PC-3 (cell line): Measurements from ENCODE around the gene TSEN2. TPM values are rescaled to one million over a fixed set of nuclear protein-coding genes. Genes with fewer than 3 reads are reported as not detected.

ENCODE experiments used
- ATAC-seq: fragments of 200-7000 bp; cut with Tn5 transposase; 2 replicates; pipeline ENCODE4 v1.9.1; 2020; ENCODE audit warnings: mild to moderate bottlenecking, moderate library complexity
- BruUV-seq: library from RNA; stranded (reverse); fragments of 400-500 nt; replicated peaks from 2 replicates; lab custom pipeline; 2021; lab: Mats Ljungman, UMichigan
- CTCF ChIA-PET: fragments of 300-600 bp; sonication (Branson Sonifier 250); formaldehyde crosslinking; loops from one replicate; lab custom pipeline; 2022; ENCODE audit warnings: antibody characterized with exemption; lab: Charles Lee
- POLR2A ChIA-PET: fragments of 300-600 bp; sonication (Branson Sonifier 250); formaldehyde crosslinking; loops from one replicate; lab custom pipeline; 2022; ENCODE audit warnings: antibody characterized with exemption; ENCODE audit not compliant: unreplicated experiment; lab: Charles Lee
- DNase-seq: peaks from one replicate; pipeline ENCODE4 v3.0.0-alpha.2; 2015
- H2AFZ ChIP-seq: fragments of 300-600 bp; sonication (generic); 2 replicates; pipeline ENCODE4 v1.6.0; 2016; ENCODE audit warnings: antibody characterized with exemption, low read length
- H3F3A ChIP-seq: fragments of 300-600 bp; sonication (generic); one replicate; pipeline ENCODE4 v1.6.0; 2017; ENCODE audit warnings: antibody characterized with exemption, low read length, control low read depth, mild to moderate bottlenecking; ENCODE audit not compliant: unreplicated experiment
- H3K27ac ChIP-seq: fragments of 300-600 bp; sonication (generic); 2 replicates; pipeline ENCODE4 v1.5.1; 2016; ENCODE audit warnings: mild to moderate bottlenecking, low read length
- H3K27me3 ChIP-seq: fragments of 300-600 bp; sonication (generic); 2 replicates; pipeline ENCODE4 v1.6.1; 2016; ENCODE audit warnings: low read length, mixed read lengths
- H3K36me3 ChIP-seq: fragments of 300-600 bp; sonication (generic); 2 replicates; pipeline ENCODE4 v1.6.1; 2016; ENCODE audit warnings: low read depth, mixed run types, low read length, mixed read lengths
- H3K4me1 ChIP-seq: fragments of 300-600 bp; sonication (generic); 2 replicates; pipeline ENCODE4 v1.5.1; 2016; ENCODE audit warnings: low read length; ENCODE audit not compliant: insufficient read depth
- H3K4me2 ChIP-seq: fragments of 300-600 bp; sonication (generic); 2 replicates; pipeline ENCODE4 v1.6.0; 2016; ENCODE audit warnings: low read length
- H3K4me3 ChIP-seq: fragments of 300-600 bp; sonication (generic); 2 replicates; pipeline ENCODE4 v1.5.1; 2016; ENCODE audit warnings: mild to moderate bottlenecking, low read length, mixed read lengths
- H3K79me2 ChIP-seq: fragments of 300-600 bp; sonication (generic); 2 replicates; pipeline ENCODE4 v1.6.1; 2017; ENCODE audit warnings: low read length, mixed read lengths
- H3K9ac ChIP-seq: fragments of 300-600 bp; sonication (generic); 2 replicates; pipeline ENCODE4 v1.6.0; 2016; ENCODE audit warnings: mild to moderate bottlenecking, low read length
- H3K9me2 ChIP-seq: fragments of 300-600 bp; sonication (generic); replicated peaks from 2 replicates; pipeline ENCODE4 v1.6.1; 2016; ENCODE audit warnings: mixed run types, low read length, mixed read lengths
- H3K9me3 ChIP-seq: fragments of 300-600 bp; sonication (generic); 2 replicates; pipeline ENCODE4 v1.6.1; 2016; ENCODE audit warnings: low read length, mixed read lengths
- H4K20me1 ChIP-seq: fragments of 300-600 bp; sonication (generic); 2 replicates; pipeline ENCODE4 v1.6.1; 2016; ENCODE audit warnings: low read length, mixed read lengths
- EZH2 ChIP-seq: fragments of 300-600 bp; sonication (generic); IDR thresholded peaks from one replicate; pipeline ENCODE4 v1.6.1; 2017; ENCODE audit warnings: antibody characterized with exemption, mild to moderate bottlenecking, low read length; ENCODE audit not compliant: unreplicated experiment
- EZH2phosphoT487 ChIP-seq: fragments of 300-600 bp; sonication (generic); IDR thresholded peaks from 2 replicates; pipeline ENCODE4 v1.6.1; 2018; ENCODE audit warnings: mild to moderate bottlenecking, antibody characterized with exemption, low read length, borderline replicate concordance
- intact Hi-C: fragments of 100-400 bp; cut with micrococcal nuclease; formaldehyde crosslinking; loops from 2 replicates; pipeline ENCODE4 v1.9.0; 2023
- total RNA-seq: library from RNA; depleted of rRNA; stranded (reverse); fragments of >200 nt; gene quantifications from 2 replicates; pipeline ENCODE4 v1.2.3, GENCODE V29; 2014
- TF ChIP-seq, protein P1 (sequence below): fragments of 300-600 bp; sonication (generic); conservative IDR thresholded peaks from 2 replicates; pipeline ENCODE4 v1.5.1; 2017; ENCODE audit warnings: antibody characterized with exemption, low read depth, mild to moderate bottlenecking, low read length

Gene TSEN2
- total RNA-seq, 1 experiment from 2014 or later: 40.2 TPM

DNA sequence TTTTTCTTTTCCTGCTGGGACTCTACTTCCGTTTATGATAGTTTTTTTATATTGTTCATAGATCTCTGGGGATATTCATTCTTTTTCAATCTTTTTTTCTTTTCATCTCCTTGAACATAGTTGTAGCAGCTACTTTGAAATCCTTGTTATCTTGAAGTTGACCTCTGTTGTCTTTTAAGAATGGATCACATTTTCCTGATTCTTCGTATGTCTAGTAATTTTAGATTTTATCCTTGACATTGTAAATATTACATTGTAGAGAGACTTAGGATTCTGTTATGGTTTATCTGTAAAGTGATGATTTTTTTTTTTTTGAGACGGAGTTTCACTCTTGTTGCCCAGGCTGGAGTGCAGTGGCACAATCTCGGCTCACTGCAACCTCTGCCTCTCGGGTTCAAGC is 93.1 kb downstream of the TSEN2 start:
- intact Hi-C loops: no loop called here
- no peak for DNase-seq
- TF ChIP-seq EZH2phosphoT487: no peak
- TF ChIP-seq, protein P1, sequence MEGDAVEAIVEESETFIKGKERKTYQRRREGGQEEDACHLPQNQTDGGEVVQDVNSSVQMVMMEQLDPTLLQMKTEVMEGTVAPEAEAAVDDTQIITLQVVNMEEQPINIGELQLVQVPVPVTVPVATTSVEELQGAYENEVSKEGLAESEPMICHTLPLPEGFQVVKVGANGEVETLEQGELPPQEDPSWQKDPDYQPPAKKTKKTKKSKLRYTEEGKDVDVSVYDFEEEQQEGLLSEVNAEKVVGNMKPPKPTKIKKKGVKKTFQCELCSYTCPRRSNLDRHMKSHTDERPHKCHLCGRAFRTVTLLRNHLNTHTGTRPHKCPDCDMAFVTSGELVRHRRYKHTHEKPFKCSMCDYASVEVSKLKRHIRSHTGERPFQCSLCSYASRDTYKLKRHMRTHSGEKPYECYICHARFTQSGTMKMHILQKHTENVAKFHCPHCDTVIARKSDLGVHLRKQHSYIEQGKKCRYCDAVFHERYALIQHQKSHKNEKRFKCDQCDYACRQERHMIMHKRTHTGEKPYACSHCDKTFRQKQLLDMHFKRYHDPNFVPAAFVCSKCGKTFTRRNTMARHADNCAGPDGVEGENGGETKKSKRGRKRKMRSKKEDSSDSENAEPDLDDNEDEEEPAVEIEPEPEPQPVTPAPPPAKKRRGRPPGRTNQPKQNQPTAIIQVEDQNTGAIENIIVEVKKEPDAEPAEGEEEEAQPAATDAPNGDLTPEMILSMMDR: no peak
- TF ChIP-seq EZH2: no peak
- H3K9me2 ChIP-seq: no peaks in the 10 kb centered on the region
- H3K9me3 ChIP-seq: no peaks in the 10 kb centered on the region
- BruUV-seq: no TSS peak
- H3K27me3 ChIP-seq: no peaks in the 10 kb centered on the region
- no peak overlapping the region for H3K4me3 ChIP-seq
- H3K79me2 ChIP-seq: no peaks in the 10 kb centered on the region
- CTCF ChIA-PET: interaction anchor here (0.6 kb wide), 1 partner anchor 703 kb away, joined by 7 read pairs; no protein-coding TSS in a partner anchor
- no peak overlapping the region for H3K9ac ChIP-seq
- POLR2A ChIA-PET: no interaction called here
- no peak overlapping the region for H3K4me2 ChIP-seq
- H3F3A ChIP-seq: no peaks in the 10 kb centered on the region
- peaks cover 57% of the 10 kb centered on the region for H3K36me3 ChIP-seq
- H4K20me1 ChIP-seq: no peaks in the 10 kb centered on the region
- no peak overlapping the region for H2AFZ ChIP-seq
- no peak for ATAC-seq
- H3K27ac ChIP-seq: no peak overlapping the region
- 0 out of 2 replicates have a peak, but pooled peaks cover 6% of the 10 kb centered on the region for H3K4me1 ChIP-seq

DNA sequence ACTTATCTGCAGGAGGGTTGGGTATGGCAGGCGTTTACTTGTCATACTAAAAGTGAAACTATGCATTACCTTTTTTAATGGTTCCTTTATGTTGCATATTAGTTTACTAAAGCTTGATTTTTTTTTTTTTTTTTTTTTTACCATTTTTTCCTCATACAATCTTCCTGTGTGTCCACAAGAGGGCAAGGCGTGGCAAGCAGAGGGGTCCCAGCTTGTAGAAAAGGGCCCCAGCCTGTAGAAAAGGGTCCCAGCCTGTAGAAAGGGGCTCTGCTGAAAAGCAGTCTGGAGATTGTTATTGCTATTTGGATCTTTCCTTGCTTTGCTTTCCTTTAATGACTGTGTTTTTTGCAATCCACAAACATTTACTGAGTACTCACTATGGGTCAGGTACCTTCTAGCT is 94.5 kb downstream of the TSEN2 start:
- no peaks in the 10 kb centered on the region for H4K20me1 ChIP-seq
- H3K9me2 ChIP-seq: no peaks in the 10 kb centered on the region
- no peak overlapping the region for H3K9ac ChIP-seq
- CTCF ChIA-PET: interaction anchor here (0.6 kb wide), 8 partner anchors 11 to 236 kb away, joined by 3 to 7 read pairs (median 4); partner anchors contain the start of gene RAF1
- H3K27ac ChIP-seq: no peak overlapping the region
- no peak for TF ChIP-seq EZH2phosphoT487
- TF ChIP-seq, protein P1: peak; percentile 47; the same call in 1 of the 2 replicates
- TF ChIP-seq EZH2: no peak
- peaks cover 62% of the 10 kb centered on the region for H3K36me3 ChIP-seq
- no peak overlapping the region for H3K4me3 ChIP-seq
- no peak overlapping the region for H3K4me2 ChIP-seq
- DNase-seq (no peak), ATAC-seq (no peak)
- H3K27me3 ChIP-seq: no peaks in the 10 kb centered on the region
- no peaks in the 10 kb centered on the region for H3K9me3 ChIP-seq
- H3K4me1 ChIP-seq: 0 out of 2 replicates have a peak, but pooled peaks cover 6% of the 10 kb centered on the region
- H3F3A ChIP-seq: peaks cover 5% of the 10 kb centered on the region
- H2AFZ ChIP-seq: no peak overlapping the region
- no peaks in the 10 kb centered on the region for H3K79me2 ChIP-seq
- intact Hi-C loops: no loop called here
- no TSS peak for BruUV-seq
- POLR2A ChIA-PET: no interaction called here

DNA sequence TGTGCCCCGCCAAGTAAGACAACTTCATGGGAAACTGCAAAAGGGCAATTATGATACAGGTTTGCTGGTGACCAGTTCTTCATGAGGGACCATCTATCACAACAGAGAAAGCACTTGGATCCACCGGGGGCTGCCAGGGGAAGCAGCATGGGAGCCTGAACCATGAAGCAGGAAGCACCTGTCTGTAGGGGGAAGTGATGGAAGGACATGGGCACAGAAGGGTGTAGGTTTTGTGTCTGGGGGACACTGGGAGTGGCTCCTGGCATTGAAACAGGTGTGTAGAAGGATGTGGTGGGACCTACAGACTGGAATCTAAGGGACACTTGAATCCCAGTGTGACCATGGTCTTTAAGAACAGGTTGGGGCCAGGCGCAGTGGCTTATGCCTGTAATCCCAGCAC is 95.2 kb downstream of the TSEN2 start:
- H3K9me3 ChIP-seq: no peaks in the 10 kb centered on the region
- H3K27ac ChIP-seq: peak overlapping the region; percentile 21; the same call in 1 of the 2 replicates
- intact Hi-C loops: no loop called here
- H3K9me2 ChIP-seq: no peaks in the 10 kb centered on the region
- DNase-seq (no peak), ATAC-seq (no peak)
- H3K27me3 ChIP-seq: no peaks in the 10 kb centered on the region
- H3K4me1 ChIP-seq: 0 out of 2 replicates have a peak, but pooled peaks cover 6% of the 10 kb centered on the region
- H3K4me2 ChIP-seq: no peak overlapping the region
- BruUV-seq: no TSS peak
- CTCF ChIA-PET: no interaction called here
- no peak overlapping the region for H2AFZ ChIP-seq
- no peaks in the 10 kb centered on the region for H3K79me2 ChIP-seq
- TF ChIP-seq EZH2phosphoT487: no peak
- no peak for TF ChIP-seq EZH2
- TF ChIP-seq, protein P1: no peak
- no peak overlapping the region for H3K9ac ChIP-seq
- H3K36me3 ChIP-seq: peaks cover 63% of the 10 kb centered on the region
- H3K4me3 ChIP-seq: no peak overlapping the region
- H4K20me1 ChIP-seq: no peaks in the 10 kb centered on the region
- POLR2A ChIA-PET: no interaction called here
- H3F3A ChIP-seq: peaks cover 5% of the 10 kb centered on the region
